ENCODE data around the gene PROC.
"Not testable (repeated sequence)": the region's sequence is repeated elsewhere in the genome, so short reads cannot be mapped to it uniquely, and the experiment has no call there.

PROC gene

DNA sequence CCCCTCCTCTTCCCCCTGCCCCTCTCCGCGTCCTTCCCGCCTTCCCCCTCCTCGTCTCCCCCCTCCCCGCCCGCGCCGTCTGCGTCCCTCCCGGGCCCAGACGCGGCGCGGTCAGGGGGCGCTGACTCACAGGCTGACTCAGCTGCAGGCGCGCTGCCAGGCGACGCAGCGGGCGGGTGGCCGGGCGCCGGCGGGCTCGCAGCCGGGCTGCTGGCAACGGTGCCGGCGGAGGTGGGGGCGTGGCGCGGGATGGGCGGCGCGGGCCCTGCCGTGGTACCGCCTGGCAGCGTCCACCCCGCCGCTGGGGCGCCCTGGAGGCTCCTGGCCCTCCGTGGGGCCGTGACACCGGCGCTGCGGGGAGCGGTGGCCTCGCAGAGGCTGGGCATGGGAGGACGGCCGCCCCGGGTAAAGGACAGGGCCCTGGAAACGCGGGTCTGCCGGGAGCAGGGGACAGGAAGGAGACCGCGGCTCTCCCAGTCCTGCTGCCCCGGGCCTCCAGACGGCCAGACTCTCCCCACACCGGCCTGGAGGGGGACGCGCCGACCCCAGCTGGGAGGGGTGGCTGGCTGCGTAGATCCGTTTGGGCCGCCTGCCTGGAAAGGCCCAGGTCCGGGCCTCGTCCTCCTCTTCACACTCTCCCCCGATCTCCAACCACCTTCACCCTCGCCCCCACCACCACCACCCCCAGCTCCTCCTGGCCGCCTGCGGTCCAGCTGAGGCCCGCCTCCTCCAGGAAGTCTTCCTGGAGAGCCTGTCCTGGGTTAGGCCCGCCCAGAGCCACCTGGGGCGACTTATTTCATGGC is 10.0 kb upstream of the PROC start (continued):
- TF ChIP-seq ZNF692 (tag by site-specific recombination; IDR thresholded peaks at IDR 0.05), result peak; percentile 34; the same call in 1 of the 2 replicates

GRCh38 chr2:127408807-127409099 is 9.5 kb upstream of the PROC start:
- CTCF ChIA-PET, result no interaction called here
- POLR2A ChIA-PET, result interaction anchor here (1.8 kb wide), 1 partner anchor 20 kb away, joined by 7 read pairs; the partner anchor contains the start of gene MAP3K2
- H3K9me3 ChIP-seq (ENCODE audit: control insufficient read depth, insufficient read depth, low read depth, low read length), result no peaks in the 10 kb centered on the region
- peak overlapping the region; percentile 96 for H3K27ac ChIP-seq (ENCODE audit: extremely low read depth, low read depth, low read length)
- no peak overlapping the region for H3K4me3 ChIP-seq (ENCODE audit: low read depth, low read length)
- no peak for TF ChIP-seq ZNF555 (tag by site-specific recombination; conservative IDR thresholded peaks at IDR 0.05)
- TF ChIP-seq OSR2 (tag by site-specific recombination; IDR thresholded peaks at IDR 0.05), result no peak
- TF ChIP-seq, protein P1, sequence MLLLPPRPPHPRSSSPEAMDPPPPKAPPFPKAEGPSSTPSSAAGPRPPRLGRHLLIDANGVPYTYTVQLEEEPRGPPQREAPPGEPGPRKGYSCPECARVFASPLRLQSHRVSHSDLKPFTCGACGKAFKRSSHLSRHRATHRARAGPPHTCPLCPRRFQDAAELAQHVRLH (tag by site-specific recombination; IDR thresholded peaks at IDR 0.05), result 0 out of 2 replicates have a peak, but pooled peaks have one; percentile 3
- no peak for TF ChIP-seq ZNF202 (tag by site-specific recombination; IDR thresholded peaks at IDR 0.05; ENCODE audit: borderline replicate concordance)
- H3K36me3 ChIP-seq (ENCODE audit: control insufficient read depth in 2 of 2, insufficient read depth in 1 of 2, low read length in 2 of 2), result no peaks in the 10 kb centered on the region
- peaks cover 6% of the 10 kb centered on the region for H3K4me1 ChIP-seq (ENCODE audit: control insufficient read depth, insufficient read depth, low read length)

DNA sequence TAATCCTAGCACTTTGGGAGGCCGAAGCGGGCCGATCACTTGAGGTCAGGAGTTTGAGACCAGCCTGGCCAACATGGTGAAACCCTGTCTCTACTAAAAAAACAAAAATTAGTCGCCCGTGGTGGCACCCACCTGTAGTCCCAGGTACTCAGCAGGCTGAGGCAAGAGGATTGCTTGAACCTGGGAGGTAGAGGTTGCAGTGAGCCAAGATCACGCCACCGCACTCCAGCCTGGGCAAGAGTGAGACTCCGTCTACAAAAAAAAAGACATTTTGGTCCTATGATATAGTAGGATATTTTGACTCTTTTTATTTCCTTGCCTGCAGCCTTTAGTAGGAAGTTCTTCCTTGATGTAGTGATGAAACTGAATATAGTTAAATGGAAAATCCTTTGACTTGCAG is 8.5 kb upstream of the PROC start:
- 0 out of 2 replicates have a peak, but pooled peaks have one; percentile 9 for TF ChIP-seq SCRT2 (tag by site-specific recombination; IDR thresholded peaks at IDR 0.05)
- POLR2A ChIA-PET, result interaction anchor here (0.7 kb wide), 1 partner anchor 32 kb away, joined by 4 read pairs; no protein-coding TSS in a partner anchor
- H3K27ac ChIP-seq (ENCODE audit: extremely low read depth, low read depth, low read length); H3K4me3 ChIP-seq (ENCODE audit: low read depth, low read length); H3K36me3 ChIP-seq (ENCODE audit: control insufficient read depth in 2 of 2, insufficient read depth in 1 of 2, low read length in 2 of 2); H3K4me1 ChIP-seq (ENCODE audit: control insufficient read depth, insufficient read depth, low read length); H3K9me3 ChIP-seq (ENCODE audit: control insufficient read depth, insufficient read depth, low read depth, low read length): not testable (repeated sequence)
- CTCF ChIA-PET, result interaction anchor here (0.8 kb wide), 1 partner anchor 10 kb away, joined by 3 read pairs; no protein-coding TSS in a partner anchor

- POLR2A ChIA-PET, result interaction anchor here (1.0 to 1.1 kb wide), 2 partner anchors 9 to 11 kb away, joined by 3 to 5 read pairs; no protein-coding TSS in a partner anchor
- Histone ChIP-seq H3K4me1 (ENCODE audit: control insufficient read depth, insufficient read depth, low read length) (peaks cover 6% of the 10 kb centered on the region), H3K36me3 (ENCODE audit: control insufficient read depth in 2 of 2, insufficient read depth in 1 of 2, low read length in 2 of 2) (no peaks in the 10 kb centered on the region), H3K4me3 (ENCODE audit: low read depth, low read length) (no peak overlapping the region), H3K27ac (ENCODE audit: extremely low read depth, low read depth, low read length) (no peak overlapping the region), H3K9me3 (ENCODE audit: control insufficient read depth, insufficient read depth, low read depth, low read length) (no peaks in the 10 kb centered on the region)
- TF ChIP-seq PRDM6 (tag by site-specific recombination; IDR thresholded peaks at IDR 0.05), result 0 out of 2 replicates have a peak, but pooled peaks have one; percentile 43
- TF ChIP-seq, protein P2, sequence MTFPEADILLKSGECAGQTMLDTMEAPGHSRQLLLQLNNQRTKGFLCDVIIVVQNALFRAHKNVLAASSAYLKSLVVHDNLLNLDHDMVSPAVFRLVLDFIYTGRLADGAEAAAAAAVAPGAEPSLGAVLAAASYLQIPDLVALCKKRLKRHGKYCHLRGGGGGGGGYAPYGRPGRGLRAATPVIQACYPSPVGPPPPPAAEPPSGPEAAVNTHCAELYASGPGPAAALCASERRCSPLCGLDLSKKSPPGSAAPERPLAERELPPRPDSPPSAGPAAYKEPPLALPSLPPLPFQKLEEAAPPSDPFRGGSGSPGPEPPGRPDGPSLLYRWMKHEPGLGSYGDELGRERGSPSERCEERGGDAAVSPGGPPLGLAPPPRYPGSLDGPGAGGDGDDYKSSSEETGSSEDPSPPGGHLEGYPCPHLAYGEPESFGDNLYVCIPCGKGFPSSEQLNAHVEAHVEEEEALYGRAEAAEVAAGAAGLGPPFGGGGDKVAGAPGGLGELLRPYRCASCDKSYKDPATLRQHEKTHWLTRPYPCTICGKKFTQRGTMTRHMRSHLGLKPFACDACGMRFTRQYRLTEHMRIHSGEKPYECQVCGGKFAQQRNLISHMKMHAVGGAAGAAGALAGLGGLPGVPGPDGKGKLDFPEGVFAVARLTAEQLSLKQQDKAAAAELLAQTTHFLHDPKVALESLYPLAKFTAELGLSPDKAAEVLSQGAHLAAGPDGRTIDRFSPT (tag by site-specific recombination; IDR thresholded peaks at IDR 0.05), result no peak
- CTCF ChIA-PET, result interaction anchor here (0.7 to 1.6 kb wide), 4 partner anchors 20 to 68 kb away, joined by 3 to 4 read pairs (median 4); no protein-coding TSS in a partner anchor
Observed at GRCh38 chr2:127410871-127411652, 7.2 kb upstream of the PROC start.

Data from HEK293 (cell line).